NCI-H510A (cell line): ENCODE measurements around the gene SYT3.

ENCODE experiments used
- DNase-seq: peaks from one replicate; lab custom pipeline; 2025; lab: John Stamatoyannopoulos, UW

Gene SYT3

DNA sequence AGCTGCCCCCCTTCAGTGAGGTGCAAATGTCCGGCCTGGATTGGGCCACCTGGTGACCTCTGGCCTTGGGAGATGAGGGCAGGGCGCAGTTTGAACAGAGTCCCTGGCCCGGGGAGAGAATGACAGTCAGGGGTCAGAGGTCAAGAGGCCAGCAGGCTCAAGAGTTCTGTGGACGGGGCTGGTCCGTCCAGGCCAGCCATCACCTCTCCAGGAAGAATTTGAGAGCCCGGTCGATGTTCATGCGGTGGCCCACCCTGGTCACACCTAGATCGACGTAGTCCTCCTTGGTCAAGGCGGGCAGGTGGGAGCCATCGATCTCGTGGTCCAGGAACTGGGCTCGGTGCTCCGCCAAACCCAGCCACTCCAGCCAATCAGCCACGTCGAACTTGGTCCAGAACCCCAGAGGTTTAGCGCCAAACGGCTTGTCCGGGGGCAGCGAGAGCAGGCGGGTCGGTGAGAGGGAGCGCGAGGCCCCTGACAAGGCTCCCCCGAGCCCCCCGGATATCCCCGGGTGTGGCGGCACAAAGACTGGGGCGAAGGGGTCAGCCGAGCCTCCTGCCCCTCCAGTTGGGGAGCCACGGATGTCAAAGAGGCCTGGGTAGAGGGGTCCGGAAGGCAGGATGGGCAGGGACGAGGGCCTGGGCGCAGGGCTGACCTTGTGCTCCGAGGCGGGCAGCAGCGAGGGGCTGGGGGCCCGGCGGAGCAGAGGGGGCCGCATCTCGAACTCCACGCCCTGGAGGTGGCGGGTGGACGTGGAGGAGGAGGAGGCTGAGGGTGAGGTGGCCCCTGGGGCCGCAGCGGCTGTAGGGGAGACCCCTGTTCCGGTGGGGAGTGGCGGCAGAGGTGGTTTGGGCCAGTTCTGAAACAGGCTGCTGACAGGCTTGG lies 22.3 kb upstream of the SYT3 start:
- DNase-seq, result no peak

DNA sequence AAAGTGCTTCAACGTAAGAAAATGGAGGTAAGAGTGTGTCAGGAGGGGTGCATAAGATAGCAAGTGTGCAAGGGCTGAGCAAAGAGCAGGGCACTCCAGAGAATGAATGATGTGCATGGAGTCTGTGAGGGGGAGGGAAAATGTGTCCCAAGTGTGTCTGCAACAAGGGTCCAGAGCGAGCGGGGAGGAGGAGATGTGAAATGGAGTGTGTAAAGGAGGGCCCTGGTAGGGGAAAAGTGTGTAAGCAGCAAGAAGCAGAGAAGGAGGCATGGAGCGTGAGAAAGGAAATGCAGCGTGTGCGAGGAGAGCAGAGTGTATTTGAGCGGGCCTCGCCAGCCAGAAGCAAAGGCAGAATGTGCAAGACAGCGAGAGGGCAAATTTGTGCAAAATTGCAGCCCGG lies 21.3 kb upstream of the SYT3 start:
- no peak for DNase-seq

DNA sequence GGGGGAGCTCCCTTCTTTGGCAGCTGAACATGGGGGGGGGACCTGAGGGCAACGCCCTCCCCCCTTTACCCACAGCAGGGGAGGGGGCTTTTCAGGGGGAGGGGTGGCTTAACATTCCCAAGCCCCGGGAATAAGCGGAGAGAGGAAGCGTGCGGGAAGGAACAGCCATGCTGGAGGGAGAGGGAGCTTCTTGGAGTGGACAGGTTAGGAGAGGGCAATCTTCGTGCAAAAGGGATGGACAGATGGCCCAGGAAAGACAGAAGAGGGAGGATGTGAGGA lies 20.3 kb upstream of the SYT3 start:
- DNase-seq, result no peak

DNA sequence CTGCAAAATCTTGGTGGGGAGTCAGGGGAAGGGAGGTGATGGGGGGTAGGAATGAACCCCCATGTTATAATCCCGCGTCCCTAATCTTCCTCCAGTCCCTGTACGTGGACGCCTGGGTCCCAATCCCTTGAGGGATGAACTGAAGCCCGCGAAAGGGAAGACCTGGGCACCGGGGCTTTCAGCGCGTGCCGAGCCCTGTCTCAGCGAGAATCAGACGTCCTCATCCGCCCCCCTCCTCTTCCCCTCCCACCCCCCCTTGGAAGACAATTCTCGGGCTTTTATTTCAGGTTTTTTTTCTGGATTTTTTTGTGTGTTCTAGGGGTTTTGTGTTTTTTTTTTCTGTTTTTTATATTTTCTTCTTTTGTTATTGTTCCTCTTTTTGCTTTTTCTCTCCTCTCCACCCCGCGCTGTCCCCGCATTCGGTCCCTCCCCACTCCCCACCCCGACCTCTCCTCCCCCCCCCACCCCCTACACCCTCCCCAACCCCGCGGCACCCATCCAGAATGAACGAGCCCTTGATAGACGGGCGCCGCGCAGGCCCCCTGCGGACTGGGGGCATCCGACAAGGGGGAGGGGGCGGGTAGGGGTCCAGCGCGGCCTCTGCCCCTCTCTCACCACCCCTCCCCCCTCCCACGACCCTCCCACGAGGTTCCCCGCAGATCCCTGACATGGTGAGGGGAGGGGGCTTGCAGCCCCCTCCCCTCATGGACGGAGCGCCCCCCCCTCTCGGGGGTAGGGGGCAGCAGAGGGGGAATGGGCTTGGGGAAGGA lies 19.8 kb upstream of the SYT3 start:
- no peak for DNase-seq

DNA sequence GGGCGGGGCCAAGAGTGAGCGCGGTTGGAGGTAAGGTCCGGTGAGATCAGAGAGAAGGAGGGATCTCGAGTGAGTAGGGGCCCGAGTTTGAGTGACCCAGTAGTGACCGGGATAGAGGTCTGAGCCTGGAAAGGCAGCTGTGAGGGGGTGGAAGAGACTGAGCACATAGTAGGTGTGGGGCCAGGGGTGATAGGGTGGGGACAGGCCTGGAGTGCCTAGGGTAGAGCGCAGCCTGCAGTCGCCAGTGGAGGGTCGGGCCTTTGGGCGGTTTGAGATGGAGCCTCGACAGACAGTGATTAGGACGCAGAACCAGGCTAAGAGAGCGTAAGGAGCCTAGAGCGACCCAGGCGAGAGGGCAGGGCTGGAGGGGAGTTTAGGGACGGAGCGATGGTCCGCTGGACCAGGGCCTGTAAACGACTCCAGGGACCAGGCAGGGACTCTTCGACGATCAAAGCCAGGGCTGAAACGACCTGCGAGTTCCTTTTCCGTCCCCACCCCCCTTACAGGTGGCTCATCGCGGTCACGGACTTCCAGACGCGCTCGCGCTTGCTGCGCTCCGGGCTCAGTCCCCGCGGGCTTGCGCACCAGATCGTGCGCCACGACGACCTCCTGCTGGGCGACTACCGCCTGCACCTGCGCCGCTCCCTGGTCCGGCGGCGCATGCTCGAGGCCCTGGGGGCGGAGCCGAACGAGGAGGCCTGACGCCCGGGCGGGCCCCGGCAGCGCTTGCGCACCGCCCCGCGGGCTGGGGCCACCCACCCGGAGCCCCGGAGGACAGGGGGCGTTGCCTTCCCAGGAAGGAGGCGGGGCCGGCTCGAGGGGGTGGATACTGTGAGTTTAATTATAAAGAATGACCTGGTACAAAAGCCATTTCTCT lies 19.0 kb upstream of the SYT3 start:
- DNase-seq, result no peak

DNA sequence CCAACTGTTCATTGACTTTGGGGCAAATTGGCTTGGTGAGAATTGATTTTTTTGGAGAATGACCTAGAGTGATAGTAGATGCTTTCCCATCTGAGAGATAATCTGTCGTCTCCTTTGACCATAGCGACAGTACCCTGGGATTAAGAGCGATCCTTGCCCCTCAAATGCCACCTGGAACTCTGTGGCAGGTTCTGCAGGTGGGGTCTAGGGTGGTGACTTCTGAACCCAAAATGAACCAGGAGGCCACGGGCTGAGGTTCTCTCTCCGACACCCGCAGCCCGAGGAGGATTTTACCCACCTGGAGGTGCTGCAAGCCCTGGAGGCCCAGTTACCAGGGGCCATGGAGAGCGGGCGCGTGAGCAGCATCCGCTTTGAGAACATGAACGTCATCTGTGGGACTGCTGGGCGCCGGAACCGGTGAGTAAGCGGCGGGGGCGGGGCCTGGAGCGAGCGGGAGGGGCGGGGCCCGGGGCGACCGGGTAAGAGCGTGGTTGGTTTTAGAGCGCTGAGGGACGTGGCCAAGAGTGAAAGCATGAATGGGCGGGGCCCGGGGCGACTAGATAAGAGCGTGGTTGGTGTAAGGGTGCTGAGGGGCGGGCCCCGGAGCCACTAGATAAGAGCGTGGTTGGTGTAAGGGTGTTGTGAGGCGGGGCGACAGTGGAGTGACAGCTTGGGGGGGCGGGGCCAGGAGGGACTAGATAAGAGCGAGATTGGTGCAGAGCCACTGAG lies 18.2 kb upstream of the SYT3 start:
- no peak for DNase-seq

DNA sequence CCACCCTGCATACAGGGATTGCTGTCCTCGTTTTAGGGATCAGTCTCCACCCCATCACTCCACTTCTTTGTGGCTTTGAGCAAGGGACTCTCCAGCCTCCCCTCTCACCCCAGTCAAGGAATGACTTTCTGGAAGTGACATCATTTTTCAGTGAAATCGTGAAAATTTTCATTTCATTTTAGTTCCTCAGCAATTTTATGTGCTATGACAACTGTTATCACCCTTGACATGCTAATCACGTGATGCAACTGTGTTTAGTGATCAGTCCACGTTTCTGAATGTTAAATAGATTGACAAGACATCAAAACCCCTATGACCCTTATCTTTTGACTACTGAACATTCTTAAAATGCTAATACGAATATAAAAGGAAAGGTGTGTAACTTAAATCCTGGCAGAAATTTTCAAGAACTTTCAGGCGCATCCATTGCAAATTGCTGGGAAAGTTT lies 17.6 kb upstream of the SYT3 start:
- no peak for DNase-seq

DNA sequence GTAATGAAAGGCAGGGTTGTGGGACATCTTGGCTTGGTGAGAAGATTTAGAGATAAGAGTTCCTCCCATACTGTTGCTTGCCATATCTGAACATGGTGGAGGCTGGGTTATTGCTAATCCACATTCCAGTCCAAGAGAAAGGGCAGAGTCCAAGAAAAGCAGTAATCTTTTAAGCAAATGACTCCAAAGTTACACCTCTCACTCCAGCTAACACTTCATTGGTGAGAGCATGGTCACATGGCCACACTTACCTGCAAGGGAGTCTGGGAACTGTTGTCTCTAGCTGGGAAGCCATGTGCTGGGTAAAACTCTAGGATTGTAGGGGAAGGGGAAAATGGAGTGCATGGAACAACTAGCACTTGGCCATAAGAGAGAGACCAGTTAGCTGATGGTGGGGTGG lies 15.2 kb upstream of the SYT3 start:
- DNase-seq, result no peak

DNA sequence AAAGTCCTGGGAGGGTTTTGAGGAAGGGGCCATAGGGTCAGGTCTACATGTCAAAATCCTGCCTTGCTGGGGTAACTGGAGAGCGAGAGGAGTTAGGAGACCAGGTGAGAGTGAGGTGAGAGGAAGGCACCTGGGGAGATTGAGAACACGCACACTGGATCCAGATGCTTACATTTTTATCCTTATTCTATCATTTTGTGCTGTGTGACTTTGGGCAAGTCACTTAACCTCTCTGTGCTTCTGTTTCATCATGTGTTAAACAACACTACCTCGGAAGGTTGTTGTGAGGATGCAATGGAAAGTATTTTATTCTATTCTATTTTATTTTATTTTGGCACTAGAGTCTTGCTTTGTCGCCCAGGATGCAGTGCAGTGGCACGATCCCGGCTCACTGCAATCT lies 13.0 kb upstream of the SYT3 start:
- DNase-seq, result no peak

DNA sequence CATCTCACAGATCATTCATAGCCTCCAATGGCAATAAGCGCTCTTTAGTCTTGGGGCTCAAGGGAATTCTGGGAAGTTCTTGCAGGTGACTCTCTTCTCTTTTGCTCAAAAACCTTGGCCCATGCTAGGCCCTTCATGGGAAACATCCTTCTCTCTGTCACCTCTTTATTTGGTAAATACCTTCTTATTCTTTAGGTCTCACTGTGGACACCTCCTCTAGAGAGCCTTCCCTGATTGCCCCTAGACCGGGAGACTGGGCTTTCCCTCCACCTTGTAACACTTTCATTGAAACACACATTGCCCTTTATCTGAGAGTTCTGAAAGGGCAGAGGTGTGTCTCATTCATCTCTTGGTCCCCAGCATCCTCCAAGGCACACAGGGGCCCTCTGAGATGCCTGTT lies 11.5 kb upstream of the SYT3 start:
- no peak for DNase-seq

DNA sequence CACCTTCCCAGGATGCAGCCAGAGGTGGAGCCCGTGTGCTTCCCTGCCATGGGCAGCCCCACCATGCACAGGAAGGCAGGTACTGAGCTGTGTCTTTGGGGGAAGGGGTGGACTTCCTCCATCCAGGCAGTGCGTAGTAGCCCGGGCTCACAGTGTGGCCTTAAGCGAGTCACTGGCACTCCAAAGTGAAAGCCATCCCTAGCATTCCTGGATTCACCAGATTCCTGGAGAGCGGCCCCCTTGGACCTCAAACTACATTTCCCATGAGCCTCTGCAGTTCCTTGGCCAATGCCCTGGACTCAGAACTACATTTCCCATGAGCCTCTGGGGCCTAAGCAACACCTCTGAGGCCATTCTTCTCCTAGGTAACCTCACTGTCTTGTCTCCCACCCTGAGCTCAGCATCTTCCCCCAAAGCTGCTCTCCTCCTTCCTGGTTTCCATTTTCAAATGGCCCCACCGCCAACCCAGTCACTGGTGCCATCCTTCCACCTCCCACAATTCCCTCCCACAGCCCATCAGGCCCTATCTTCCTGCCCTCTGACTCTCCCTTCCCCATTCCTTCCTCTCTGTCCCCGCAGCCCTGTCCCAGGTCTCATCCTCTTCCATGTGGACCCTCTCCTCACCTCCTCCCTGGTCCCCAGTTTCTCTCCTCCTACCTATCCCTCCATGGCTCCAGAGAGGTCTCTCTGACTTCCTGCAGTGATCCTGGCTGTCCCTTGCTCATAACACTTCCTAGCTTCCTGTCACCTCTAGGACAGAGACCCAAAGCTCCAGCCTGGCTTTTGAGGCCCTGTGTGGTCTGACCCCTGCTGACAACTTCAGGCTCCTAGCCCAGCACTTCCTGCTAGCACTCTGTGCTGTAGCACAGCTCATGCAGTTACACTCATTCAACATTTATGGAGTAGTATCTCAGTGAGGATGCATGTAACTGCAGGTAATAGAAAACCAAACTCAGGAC lies 10.0 kb upstream of the SYT3 start, which contains the start of gene C19orf81:
Gene C19orf81 (plus strand): TSS at position 13 of the 959 bp plus-strand sequence. CDS start 0 bp downstream, at position 13.
- DNase-seq, result no peak

DNA sequence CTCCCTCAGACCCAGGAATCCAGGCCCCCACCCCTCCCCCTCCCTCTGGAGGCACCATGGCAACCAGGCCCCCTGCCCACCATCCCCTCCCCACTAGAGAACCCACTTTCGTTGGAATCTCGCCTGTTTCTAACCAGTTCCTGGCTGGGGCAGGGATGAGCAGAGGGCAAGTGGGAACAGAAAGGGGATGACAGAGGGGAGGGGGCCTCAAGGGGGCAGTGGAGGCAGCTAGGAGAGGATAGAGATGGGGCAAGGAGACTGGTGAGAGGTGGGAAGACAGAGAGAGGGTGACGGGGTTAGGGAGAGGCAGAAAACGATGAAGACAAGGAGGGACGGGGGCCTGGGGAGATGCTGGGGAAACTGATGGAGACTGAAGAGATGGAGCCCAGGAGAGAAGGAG lies 9.0 kb upstream of the SYT3 start:
- no peak for DNase-seq

DNA sequence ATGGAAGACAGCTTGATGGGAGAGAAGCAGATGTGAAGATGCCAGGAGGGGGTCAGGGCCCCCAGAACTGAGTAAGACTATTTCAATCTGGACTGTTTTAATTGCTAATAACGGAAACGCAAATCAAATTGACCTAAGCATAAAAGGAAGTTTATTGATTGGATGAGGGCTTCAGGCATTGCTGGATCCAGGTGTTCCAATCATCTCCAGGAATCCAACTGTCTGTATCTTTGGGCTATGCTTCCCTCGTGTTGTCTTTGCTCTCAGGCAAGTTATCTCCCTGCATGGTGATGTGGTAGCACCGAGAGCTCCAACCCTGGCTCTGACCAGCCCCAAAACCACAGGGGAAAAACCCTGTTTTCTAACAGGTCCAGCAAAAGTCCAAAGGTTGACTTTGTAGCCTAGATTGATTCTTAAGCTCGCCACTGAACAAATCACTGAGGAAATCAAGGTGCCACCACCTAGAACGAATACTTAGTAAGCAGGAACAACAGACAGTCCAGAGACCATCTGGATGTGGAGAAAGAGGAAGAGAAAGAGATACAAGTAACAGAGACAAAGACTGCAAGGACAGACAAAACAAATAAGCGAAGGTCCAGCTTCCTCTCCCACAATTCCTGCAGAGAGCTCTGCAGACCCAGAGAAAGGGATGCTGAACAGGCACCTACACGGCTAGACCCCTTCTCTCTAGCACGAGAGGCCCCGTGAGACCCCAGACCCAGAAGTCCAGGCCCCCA lies 8.4 kb upstream of the SYT3 start:
- DNase-seq, result no peak

DNA sequence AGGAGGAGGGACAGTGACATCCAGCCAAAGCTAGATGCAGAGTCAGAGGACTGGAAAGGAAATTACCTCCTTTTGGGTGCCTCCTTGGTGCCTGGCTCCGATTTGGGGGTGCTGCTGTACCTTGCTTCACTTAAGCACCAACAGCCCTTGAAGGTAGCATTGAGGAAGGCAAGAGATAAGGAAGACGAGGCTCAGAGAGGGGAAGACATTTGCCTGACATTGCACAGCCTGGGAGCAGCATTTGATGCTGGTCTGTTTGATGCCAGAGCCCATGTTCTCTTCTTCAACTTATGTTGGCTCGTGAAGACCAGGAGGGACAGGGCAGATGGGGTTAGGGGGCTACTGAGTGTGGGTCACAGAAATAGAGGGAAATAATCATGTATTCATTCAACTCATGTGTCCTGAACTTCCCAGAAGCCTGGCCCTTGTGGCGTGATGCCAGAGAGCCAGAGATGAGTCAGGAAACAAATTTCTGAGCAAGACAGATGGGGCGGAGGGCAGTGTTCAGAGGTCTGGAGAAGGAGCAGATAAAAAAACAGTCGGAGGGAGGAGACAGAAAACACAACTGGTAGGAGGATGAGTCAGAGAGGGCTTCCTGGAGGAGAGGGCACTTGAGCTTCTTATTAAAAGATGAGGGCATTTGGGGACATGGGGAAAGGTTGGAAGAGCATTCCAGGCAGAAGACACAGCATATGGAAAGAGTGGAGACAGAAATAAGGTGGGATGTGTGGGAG lies 6.6 kb upstream of the SYT3 start:
- DNase-seq, result no peak

DNA sequence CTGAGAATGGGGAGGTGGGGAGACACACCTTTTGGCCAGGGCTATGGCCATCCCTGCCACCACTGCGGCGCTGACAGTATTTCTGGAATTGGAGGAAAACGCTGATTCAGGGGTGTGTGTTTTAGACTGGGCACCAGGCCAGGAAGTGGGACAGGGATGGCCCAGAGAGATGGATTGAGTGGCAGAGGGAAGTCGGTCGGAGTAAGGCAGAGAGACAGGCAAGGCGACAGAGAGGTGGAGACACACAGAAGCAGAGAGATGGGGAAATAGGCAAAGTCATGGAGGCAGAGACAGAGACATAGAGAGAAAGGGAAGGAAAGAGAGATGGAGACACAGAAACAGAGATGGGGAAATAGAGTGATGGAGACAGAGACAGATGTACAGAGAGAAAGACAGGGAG lies 5.4 kb upstream of the SYT3 start:
- no peak for DNase-seq

DNA sequence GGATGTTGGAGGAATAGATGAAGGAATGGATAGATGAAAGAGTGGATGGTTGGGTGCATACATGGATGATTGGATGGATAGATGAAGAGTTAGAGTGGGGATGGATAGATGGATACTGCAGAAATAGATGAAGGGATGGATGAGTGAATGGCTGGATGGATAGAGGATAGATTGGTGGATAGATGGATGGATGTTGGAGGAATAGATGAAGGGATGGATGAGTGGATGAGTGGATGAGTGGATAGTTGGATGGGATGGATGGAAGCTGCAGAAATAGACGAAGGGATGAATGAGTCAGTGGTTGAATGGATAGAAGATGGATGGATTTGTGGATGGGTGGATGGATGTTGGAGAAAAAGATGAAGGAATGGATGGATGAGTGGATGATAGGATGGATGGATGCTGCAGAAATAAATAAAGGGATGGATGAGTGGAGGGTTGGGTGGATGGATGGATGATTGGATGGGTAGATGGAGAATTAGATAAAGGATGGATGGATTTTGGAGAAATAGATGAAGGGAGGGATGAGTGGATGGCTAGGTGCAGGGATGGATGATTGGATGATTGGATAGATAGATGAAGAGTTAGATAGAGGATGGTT lies 4.7 kb upstream of the SYT3 start:
- no peak for DNase-seq

DNA sequence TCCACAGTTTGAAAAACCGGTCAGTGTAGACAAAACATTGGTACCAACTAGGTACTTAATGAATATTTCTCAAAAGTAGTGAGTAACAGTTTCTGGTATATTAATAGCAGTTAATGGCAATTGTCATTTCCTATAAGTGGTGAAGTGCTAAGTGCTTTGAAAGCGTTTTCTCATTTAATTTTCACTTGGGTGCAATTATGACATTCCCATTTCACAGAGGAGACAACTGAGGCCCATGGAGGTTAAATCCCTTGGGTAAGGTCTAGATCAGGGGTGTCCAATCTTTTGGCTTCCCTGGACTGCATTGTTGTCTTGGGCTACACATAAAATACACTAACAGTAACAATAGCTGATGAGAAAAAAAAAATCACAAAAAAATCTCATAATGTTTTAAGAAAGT lies 687 bp upstream of the SYT3 start:
- DNase-seq, result no peak

DNA sequence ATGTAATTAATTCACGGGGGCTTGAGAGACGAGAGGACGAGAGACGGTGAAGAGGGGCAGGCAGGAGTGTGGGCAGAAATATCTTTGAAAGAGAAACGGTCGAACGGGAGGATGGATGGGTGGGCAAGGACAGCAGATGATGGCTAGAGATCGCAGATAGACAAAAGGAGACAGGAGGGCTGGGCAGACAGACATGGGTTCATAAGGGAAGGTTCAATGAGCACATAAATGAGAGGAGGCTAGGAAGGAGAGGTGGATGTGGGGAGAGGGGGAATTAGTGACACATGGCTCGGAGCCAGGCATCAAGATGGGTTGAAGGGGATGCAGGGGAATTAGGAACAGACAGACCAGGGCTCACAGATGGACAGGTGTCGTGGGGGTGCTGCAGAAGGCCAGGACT lies 1.1 kb downstream of the SYT3 start:
- DNase-seq, result no peak
